CD4-positive, alpha-beta T cell treated with Interleukin-17A for 4 hours (primary cell): ENCODE data around the gene LRP2BP.

Experiments
- DNase-seq: peaks from one replicate; pipeline ENCODE4 v3.0.0-alpha.2; 2020; ENCODE audit warnings: mixed read lengths

LRP2BP gene

GRCh38 chr4:185395238-185395955 is at the start of gene LRP2BP:
TSS of gene LRP2BP (minus strand) at chr4:185395924. CDS start at chr4:185378186, 17,738 bp downstream.
- no peak for DNase-seq

DNA sequence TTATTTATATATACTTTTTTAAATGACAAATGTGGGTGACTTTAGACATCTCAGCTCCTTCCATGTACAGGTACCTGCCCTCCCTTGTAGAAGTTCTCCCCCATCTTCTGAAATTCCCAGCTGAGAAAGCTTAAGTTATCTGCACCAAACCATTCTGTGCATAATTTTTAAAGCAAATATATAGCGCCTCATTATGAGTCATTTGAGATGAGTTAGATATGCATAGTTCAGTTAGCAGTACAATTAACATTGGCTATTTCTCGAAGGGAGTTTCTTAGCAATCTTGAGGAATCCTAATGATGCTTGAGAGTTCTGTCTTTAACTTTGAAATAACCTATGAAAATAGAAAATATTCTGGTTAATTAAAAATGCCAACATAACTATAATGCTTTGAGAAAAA is 49.5 kb upstream of the LRP2BP start:
- DNase-seq: no peak

DNA sequence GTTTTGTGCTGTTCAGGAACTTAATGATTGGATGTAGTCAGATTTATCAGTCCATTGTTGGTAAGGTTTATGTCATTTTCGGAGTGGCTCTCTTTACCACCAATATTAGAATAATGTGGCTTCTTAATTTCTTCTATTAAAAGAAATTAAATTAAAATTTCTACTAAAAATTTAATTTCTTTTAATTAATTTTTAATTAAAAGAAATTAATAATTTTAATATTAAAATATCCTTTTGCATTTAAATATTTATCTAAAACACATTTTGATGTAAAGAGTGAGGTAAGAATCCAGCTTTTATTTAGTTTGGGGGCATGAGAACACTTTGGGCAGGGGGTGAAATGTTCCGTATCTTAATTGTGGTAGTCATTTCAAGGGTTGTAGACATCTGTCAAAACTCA is 45.8 kb upstream of the LRP2BP start:
- DNase-seq: no peak

DNA sequence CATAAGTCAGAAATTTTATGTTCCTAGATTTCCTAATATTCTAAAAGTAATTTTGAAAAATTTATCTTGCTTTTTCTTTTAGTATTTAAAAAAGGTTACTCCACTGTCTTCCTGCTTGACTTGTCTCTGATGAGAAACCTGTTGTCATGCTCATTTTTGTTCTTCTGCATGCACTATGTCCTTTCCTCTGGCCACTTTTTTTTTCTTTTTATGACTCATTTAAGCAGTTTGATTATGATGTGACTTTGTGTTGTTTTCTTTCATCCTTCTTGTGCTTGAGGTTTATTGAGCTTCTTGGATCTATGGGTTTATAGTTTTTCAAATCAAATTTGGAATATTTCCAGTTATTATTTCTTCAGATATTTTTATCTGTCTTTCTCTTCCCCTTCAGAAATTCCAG is 42.1 kb upstream of the LRP2BP start:
- no peak for DNase-seq

- DNase-seq: no peak
Observed at GRCh38 chr4:185435466-185435865, 39.7 kb upstream of the LRP2BP start.

DNA sequence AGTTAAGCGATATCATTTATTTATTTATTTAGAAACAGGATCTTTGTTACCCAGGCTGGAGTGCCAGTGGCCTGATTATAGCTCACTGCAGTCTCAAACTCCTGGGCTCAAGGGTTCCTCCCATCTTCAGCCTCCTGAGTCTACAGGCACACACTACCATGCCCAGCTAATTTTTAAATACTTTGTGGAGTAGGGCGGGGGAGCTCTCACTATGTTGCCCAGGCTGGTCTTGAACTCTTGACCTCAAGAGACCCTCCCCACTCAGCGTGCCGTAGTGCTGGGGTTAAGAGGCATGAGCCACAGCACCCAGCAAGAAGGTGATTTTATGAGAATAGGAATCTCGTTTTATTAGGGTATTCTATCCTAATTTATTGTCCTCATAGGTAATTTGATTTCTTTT is 33.9 kb upstream of the LRP2BP start:
- DNase-seq: no peak

- DNase-seq: no peak
Observed at GRCh38 chr4:185426960-185427688, 31.4 kb upstream of the LRP2BP start.

GRCh38 chr4:185425647-185426352 is 30.1 kb upstream of the LRP2BP start, which contains the start of gene UFSP2:
TSS of gene UFSP2 (minus strand) at chr4:185425964. CDS start at chr4:185425868, 96 bp downstream.
- DNase-seq: peak; percentile 89

GRCh38 chr4:185424905-185425646 is 29.4 kb upstream of the LRP2BP start:
- DNase-seq: peak; percentile 8

DNA sequence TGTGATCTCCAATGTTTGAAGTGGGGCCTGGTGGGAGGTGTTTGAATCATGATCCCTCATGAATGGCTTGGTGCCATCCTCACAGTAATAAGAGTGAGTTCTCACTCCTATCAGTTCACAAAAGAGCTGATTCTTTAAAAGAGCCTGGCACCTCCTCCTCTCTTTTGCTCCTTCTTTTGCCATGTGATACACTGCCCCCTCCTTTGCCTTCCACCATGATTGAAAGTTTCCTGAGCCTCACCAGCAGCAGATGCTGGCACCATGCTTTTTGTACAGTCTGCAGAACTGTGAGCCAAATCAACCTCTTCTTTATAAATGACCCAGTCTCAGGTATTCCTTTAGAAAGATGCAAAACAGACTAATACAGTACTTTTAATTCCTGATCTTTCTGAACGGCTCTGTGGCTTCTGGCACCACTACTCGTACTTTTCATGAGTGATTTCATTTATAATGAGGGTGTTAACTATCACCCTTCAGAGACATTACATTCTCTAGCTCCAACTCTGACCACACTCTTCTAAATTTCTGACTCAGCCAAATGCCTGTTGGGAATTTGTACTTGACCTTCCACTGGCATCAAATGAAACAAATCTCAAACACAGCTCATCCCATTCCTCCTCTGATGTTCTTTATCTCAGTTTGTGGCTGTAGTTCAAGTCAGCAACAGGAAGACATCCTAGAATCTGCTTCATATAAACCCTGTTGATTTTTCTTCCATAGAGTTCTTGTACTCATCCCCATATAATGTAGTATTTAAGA is 25.8 kb upstream of the LRP2BP start:
- DNase-seq: no peak

- DNase-seq: no peak
Observed at GRCh38 chr4:185416955-185417354, 21.2 kb upstream of the LRP2BP start.

GRCh38 chr4:185412412-185412811 is 16.7 kb upstream of the LRP2BP start:
- no peak for DNase-seq

DNA sequence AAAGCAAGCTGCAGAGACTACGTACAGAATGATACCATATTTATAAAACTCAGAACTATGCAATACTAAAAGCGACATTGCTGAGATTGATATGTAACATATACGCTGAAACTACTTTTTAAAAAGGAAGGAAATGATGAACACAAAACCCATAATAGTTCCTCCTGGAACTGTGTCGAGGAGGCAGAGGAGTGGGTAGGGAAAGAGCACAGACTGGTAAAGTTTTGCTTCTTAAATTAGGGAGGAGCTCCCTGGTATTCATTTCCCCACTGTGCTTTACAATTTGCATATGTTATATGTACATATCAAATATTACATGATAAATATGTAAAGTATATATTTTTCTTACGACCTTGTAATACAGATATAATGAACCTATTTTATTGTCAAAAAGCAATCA is 16.1 kb upstream of the LRP2BP start:
- DNase-seq: no peak

- DNase-seq: no peak
Observed at GRCh38 chr4:185408432-185408831, 12.7 kb upstream of the LRP2BP start.

GRCh38 chr4:185405296-185405999 is 9.7 kb upstream of the LRP2BP start:
- DNase-seq: no peak

- DNase-seq: no peak
Observed at GRCh38 chr4:185404031-185404430, 8.3 kb upstream of the LRP2BP start.

- DNase-seq: no peak
Observed at GRCh38 chr4:185399466-185399865, 3.7 kb upstream of the LRP2BP start.

GRCh38 chr4:185398618-185399017 is 2.9 kb upstream of the LRP2BP start:
- no peak for DNase-seq

DNA sequence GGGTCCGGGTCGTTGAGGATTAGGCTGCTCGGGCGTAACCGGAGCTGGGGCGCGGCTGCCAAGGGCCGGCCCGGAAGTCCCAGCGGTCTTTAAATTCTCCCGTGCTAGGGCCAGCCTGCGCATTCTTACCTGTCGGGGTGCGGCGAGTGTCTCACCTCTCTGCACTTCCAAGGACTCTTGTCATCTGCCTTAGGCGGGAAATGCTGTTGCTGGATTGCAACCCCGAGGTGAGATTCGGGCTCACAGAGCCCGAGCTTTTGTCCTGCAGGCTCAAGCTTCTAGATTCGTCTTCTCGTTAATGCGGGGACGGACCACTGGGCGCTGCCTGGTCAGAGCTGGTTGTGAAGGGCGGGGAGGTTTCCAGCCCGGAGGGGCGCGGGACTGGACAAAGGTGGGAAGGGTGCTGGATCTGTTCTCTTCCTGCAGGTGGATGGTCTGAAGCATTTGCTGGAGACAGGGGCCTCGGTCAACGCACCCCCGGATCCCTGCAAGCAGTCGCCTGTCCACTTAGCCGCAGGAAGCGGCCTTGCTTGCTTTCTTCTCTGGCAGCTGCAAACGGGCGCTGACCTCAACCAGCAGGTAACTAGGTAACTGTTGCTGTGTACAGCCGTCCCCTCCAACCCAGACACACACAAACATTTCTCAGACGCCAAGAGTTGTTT is 1.1 kb upstream of the LRP2BP start, which contains the start of gene ANKRD37:
Gene ANKRD37, plus strand, starts transcription at position 118 of the 662 bp plus-strand sequence. Its CDS starts 83 bp downstream, at position 201.
- no peak for DNase-seq

DNA sequence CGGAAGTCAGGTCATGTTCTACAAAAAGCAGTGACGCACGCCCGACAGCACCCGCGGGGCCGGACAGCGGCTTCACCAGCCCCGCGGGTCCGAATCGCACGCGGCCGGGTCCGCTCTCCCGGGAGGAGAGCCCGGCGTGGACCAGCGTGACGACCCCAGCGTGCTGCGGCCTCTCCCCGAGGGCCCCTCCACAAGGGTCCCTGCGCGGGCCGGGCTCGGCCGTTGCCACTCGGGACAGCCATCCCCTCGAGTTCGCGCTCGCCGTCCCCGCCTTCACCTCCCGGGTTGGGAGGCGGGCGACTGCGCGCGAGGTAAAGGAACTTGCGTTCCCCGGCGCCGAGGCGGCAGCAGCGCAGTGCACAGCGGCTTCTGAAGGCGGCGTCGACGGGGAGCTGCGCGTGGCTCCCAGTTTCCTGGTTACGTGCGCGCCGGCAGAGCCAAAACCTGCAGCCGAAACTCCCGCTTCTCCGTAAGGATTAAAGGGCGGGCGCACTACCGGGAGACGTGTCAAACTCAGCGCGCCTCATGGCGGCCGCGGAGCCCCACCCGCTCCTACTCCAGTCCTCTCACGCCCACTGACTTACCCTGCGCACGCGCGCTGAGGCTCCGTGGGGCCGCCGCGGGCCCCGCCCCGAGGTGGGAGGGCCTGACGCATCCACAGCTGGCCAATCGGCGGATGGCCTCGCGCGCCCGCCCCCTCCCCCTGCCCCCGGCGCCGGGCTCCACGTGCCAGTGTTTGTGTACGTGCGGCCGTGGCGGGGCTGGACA is 416 bp upstream of the LRP2BP start:
- peak; percentile 96 for DNase-seq
